Naive B cell (primary cell): ENCODE data around the gene RIMBP2. TPM values are rescaled to one million over a fixed set of nuclear protein-coding genes. Genes with fewer than 3 reads are reported as not detected.

Source experiments
- ATAC-seq, 2 donors: fragments of 150-1000 bp; cut with Tn5 transposase; 2 replicates each; pipeline ENCODE4 v1.10.0; 2021; ENCODE audit warnings: low read depth in 2 of 2, mild to moderate bottlenecking in 2 of 2, moderate library complexity in 2 of 2
- DNase-seq: peaks from one replicate; pipeline ENCODE4 v3.0.0; 2022
- H3K27ac Mint-ChIP-seq, 6 donors: one replicate each; pipeline ENCODE4 v1.8.0; 2020 to 2022; ENCODE audit warnings: mild to moderate bottlenecking in 6 of 6, mixed read lengths in 6 of 6, moderate library complexity in 5 of 6, inconsistent platforms in 2 of 6
- H3K27me3 Mint-ChIP-seq, 3 donors: one replicate each; pipeline ENCODE4 v1.8.0; 2021 to 2022; ENCODE audit warnings: mixed read lengths in 3 of 3, mild to moderate bottlenecking in 1 of 3
- H3K36me3 Mint-ChIP-seq, 2 donors: one replicate each; pipeline ENCODE4 v1.8.0; 2020 to 2022; ENCODE audit warnings: mixed read lengths in 2 of 2, inconsistent platforms in 1 of 2, mild to moderate bottlenecking in 1 of 2
- H3K4me1 Mint-ChIP-seq, 3 donors: one replicate each; pipeline ENCODE4 v1.8.0; 2020 to 2022; ENCODE audit warnings: mixed read lengths in 3 of 3, inconsistent platforms in 1 of 3, mild to moderate bottlenecking in 1 of 3, moderate library complexity in 1 of 3
- H3K4me3 Mint-ChIP-seq, 8 donors: one replicate each; pipeline ENCODE4 v1.8.0; 2020 to 2022; ENCODE audit warnings: mild to moderate bottlenecking in 8 of 8, mixed read lengths in 8 of 8, moderate library complexity in 8 of 8, inconsistent platforms in 2 of 8
- H3K9me3 Mint-ChIP-seq, 7 donors: one replicate each; pipeline ENCODE4 v1.8.0; 2020 to 2022; ENCODE audit warnings: mixed read lengths in 7 of 7, mild to moderate bottlenecking in 5 of 7, inconsistent platforms in 2 of 7, moderate library complexity in 1 of 7
- polyA plus RNA-seq, 6 donors: library from polyadenylated mRNA; unstranded; fragments of 300-500 nt; fragmentation: Illumina TruSeq; gene quantifications; one replicate each; pipeline ENCODE4 v1.2.3, GENCODE V29; 2021; ENCODE audit warnings: low read depth in 6 of 6

The RIMBP2 gene
- polyA plus RNA-seq, 6 donors from 2014 or later: 0.04 TPM; not detected in 5

DNA sequence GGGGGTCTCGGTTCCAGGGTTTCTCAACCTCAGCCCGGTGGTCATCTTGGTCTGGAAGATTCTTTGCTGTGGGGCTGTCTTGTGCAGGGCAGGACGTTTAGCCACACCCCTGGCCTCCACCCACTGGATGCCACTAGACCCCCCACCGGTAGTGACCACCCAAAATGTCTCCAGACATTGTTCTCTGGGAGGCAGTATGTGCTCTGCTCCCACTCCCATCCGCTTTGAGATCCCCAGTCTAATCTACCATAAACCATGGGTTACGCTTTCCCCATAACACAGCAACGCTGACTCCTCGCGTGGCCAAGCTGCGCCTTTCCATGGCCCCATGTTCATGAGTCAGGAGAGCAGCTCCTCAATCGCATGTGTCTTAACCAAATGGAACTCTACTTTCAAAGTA is 155.8 kb downstream of the RIMBP2 start:
- ATAC-seq (no peak), DNase-seq (no peak)
- Mint-ChIP-seq H3K4me1 (no peaks in the 10 kb centered on the region), H3K9me3 (peaks cover 3 to 13% (median 6%) of the 10 kb centered on the region in 7 donors), H3K4me3 (no peak overlapping the region), H3K36me3 (no peaks in the 10 kb centered on the region), H3K27me3 (peaks cover 0 to 14% (median 6%) of the 10 kb centered on the region in 3 donors), H3K27ac (no peak overlapping the region)

DNA sequence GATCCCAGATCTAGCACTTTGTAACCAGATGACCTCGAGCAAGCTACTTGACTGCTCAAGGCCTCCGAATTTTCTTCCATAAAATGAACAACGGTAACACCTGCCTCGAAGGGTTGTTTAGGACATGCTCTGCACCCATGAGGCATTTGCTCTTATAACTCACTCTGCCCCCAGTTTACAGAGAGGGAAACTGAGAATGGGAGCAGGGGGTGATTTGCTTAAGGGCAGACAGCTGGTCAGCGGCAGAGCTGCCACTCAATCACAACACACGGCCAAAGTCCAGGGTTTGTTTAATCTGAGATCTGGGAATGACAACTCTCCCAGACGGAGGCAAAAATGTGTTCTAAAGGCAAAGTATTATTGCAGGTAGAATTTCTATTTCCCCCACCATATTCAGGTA is 156.3 kb downstream of the RIMBP2 start:
- DNase-seq: no peak
- Mint-ChIP-seq H3K4me1 (no peaks in the 10 kb centered on the region), H3K9me3 (peaks cover 3 to 13% (median 5%) of the 10 kb centered on the region in 7 donors), H3K36me3 (no peaks in the 10 kb centered on the region), H3K4me3 (no peak overlapping the region), H3K27ac (peak overlapping the region in 1 of 6 donors; percentile 29), H3K27me3 (peaks cover 0 to 14% (median 6%) of the 10 kb centered on the region in 3 donors)
- no peak for ATAC-seq

- Mint-ChIP-seq H3K9me3 (peaks cover 0 to 6% (median 0%) of the 10 kb centered on the region in 7 donors), H3K27me3 (peaks cover 8 to 14% (median 12%) of the 10 kb centered on the region in 3 donors), H3K4me3 (no peak overlapping the region)
Measured at GRCh38 chr12:130557886-130558765, 158.0 kb downstream of the RIMBP2 start.

GRCh38 chr12:130557201-130557600 is 158.9 kb downstream of the RIMBP2 start:
- Mint-ChIP-seq H3K27me3 (peaks cover 8 to 14% (median 12%) of the 10 kb centered on the region in 3 donors), H3K36me3 (no peaks in the 10 kb centered on the region), H3K9me3 (peaks cover 0 to 6% (median 0%) of the 10 kb centered on the region in 7 donors), H3K27ac (no peak overlapping the region), H3K4me3 (no peak overlapping the region), H3K4me1 (no peaks in the 10 kb centered on the region)
- ATAC-seq (no peak), DNase-seq (no peak)

More at GRCh38 chr12:130557886-130558765, 158.0 kb downstream of the RIMBP2 start:
- Mint-ChIP-seq H3K4me1 (no peaks in the 10 kb centered on the region), H3K27ac (no peak overlapping the region), H3K36me3 (no peaks in the 10 kb centered on the region)
- ATAC-seq (no peak), DNase-seq (no peak)

GRCh38 chr12:130556486-130557055 is 159.5 kb downstream of the RIMBP2 start:
- peaks cover 8 to 14% (median 12%) of the 10 kb centered on the region in 3 donors for H3K27me3 Mint-ChIP-seq
- H3K27ac Mint-ChIP-seq: no peak overlapping the region
- ATAC-seq (no peak), DNase-seq (no peak)
- peaks cover 0 to 12% (median 0%) of the 10 kb centered on the region in 7 donors for H3K9me3 Mint-ChIP-seq
- H3K4me3 Mint-ChIP-seq: no peak overlapping the region
- no peaks in the 10 kb centered on the region for H3K36me3 Mint-ChIP-seq
- no peaks in the 10 kb centered on the region for H3K4me1 Mint-ChIP-seq

GRCh38 chr12:130555628-130556485 is 160.2 kb downstream of the RIMBP2 start:
- Mint-ChIP-seq H3K27ac (no peak overlapping the region), H3K9me3 (peaks cover 0 to 19% (median 2%) of the 10 kb centered on the region in 7 donors), H3K4me3 (peak overlapping the region in 1 of 8 donors; percentile 72), H3K27me3 (peaks cover 8 to 12% (median 12%) of the 10 kb centered on the region in 3 donors), H3K4me1 (no peaks in the 10 kb centered on the region), H3K36me3 (peaks cover 0 to 5% of the 10 kb centered on the region in 2 donors)
- ATAC-seq: no peak
- no peak for DNase-seq

GRCh38 chr12:130555221-130555620 is 160.9 kb downstream of the RIMBP2 start:
- DNase-seq: no peak
- no peak for ATAC-seq
- H3K27ac Mint-ChIP-seq: no peak overlapping the region
- peaks cover 0 to 25% (median 3%) of the 10 kb centered on the region in 7 donors for H3K9me3 Mint-ChIP-seq
- no peaks in the 10 kb centered on the region for H3K4me1 Mint-ChIP-seq
- H3K27me3 Mint-ChIP-seq: peaks cover 8 to 12% (median 10%) of the 10 kb centered on the region in 3 donors
- H3K4me3 Mint-ChIP-seq: no peak overlapping the region
- peaks cover 0 to 7% of the 10 kb centered on the region in 2 donors for H3K36me3 Mint-ChIP-seq

DNA sequence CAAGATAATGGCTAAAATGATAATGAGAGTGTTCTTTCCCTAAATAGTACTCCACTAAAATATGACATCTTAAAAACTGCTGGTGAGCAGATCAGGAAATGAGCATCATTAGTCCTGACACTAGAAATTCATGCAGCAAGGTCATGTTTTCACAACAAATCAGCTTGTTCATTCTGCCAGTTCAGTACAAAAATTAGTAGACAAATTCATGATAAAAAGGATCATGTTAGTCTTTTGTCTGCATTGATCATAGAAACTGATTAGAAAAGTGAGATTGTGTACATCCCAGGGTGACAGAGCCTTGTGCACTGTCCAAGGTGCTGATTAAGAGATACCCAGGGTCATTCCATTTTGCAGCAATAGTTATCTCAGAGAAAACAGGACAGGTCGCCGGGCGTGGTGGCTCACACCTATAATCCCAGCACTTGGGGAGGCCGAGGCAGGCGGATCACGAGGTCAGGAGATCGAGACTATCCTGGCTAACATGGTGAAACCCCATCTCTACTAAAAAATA is 163.6 kb downstream of the RIMBP2 start:
- no peaks in the 10 kb centered on the region for H3K4me1 Mint-ChIP-seq
- H3K9me3 Mint-ChIP-seq: peaks cover 0 to 28% (median 3%) of the 10 kb centered on the region in 7 donors
- no peak for ATAC-seq
- peaks cover 0 to 7% of the 10 kb centered on the region in 2 donors for H3K36me3 Mint-ChIP-seq
- no peak overlapping the region for H3K27ac Mint-ChIP-seq
- DNase-seq: no peak
- H3K27me3 Mint-ChIP-seq: peaks cover 5 to 12% (median 8%) of the 10 kb centered on the region in 3 donors
- H3K4me3 Mint-ChIP-seq: no peak overlapping the region

- no peak overlapping the region for H3K27ac Mint-ChIP-seq
- H3K4me3 Mint-ChIP-seq: no peak overlapping the region
- ATAC-seq (no peak), DNase-seq (no peak)
- no peaks in the 10 kb centered on the region for H3K4me1 Mint-ChIP-seq
- H3K9me3 Mint-ChIP-seq: peaks cover 0 to 28% (median 3%) of the 10 kb centered on the region in 7 donors
- peaks cover 0 to 5% (median 5%) of the 10 kb centered on the region in 3 donors for H3K27me3 Mint-ChIP-seq
- H3K36me3 Mint-ChIP-seq: peaks cover 0 to 7% of the 10 kb centered on the region in 2 donors
Measured at GRCh38 chr12:130549361-130549760, 166.7 kb downstream of the RIMBP2 start.

DNA sequence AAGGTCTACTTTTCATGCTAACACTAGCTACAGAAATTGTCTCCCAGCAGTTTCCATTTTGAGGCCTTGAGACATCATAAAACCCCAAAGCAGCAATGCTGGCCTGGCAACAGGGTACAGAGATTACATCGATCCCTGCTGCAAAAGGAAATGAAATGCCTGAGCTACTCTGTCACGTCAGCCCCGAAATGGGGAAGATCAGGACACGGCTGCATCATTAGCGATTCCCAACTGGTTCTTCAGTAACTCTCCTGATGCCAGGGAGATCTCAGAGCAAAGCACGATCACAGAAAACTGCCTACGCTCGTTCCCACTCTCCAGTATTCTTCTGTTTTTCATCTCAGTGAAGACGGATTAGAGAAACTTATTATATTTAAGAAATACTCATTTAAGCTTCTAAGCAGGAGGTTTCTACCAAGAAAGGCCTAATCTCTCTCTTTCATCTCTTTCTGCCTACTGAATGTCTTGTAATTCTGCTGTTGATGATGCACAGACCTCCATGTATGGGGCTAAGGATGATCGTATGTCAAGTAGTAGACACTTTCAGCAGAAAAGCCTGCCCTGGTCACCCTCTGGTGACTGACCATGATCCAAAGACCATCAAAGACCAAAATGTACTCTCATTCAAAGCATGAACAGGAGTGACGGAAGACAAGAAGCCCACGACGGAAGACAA is 168.5 kb downstream of the RIMBP2 start:
- peaks cover 0 to 5% (median 0%) of the 10 kb centered on the region in 3 donors for H3K27me3 Mint-ChIP-seq
- peaks cover 0 to 27% (median 5%) of the 10 kb centered on the region in 7 donors for H3K9me3 Mint-ChIP-seq
- ATAC-seq (no peak), DNase-seq (no peak)
- H3K36me3 Mint-ChIP-seq: peaks cover 0 to 7% of the 10 kb centered on the region in 2 donors
- no peak overlapping the region for H3K4me3 Mint-ChIP-seq
- H3K4me1 Mint-ChIP-seq: no peaks in the 10 kb centered on the region
- no peak overlapping the region for H3K27ac Mint-ChIP-seq

- Mint-ChIP-seq H3K36me3 (peaks cover 0 to 7% of the 10 kb centered on the region in 2 donors), H3K27ac (no peak overlapping the region), H3K9me3 (peaks cover 3 to 26% (median 10%) of the 10 kb centered on the region in 7 donors), H3K4me1 (no peaks in the 10 kb centered on the region), H3K4me3 (no peak overlapping the region), H3K27me3 (peaks cover 0 to 5% (median 0%) of the 10 kb centered on the region in 3 donors)
- no peak for ATAC-seq
- DNase-seq: no peak
Measured at GRCh38 chr12:130546494-130546893, 169.6 kb downstream of the RIMBP2 start.

DNA sequence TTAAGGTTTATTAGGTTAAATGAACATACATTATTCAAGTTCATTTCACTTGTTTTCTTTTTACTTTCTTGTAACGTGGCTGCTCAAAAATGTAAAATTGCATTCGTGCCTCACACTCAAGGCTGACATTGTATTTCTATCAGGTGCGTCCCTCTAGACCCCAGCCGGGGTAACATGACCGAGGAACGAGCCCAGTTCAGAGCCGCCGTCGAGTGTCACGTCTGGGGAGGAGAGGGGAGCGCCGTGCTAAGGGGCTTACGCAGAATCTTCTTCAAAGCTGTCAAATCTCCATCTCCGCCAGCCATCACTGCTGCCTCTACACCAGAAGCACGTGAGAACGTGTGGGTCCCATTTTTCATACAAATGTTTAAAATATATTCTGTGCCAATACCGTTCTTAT is 170.6 kb downstream of the RIMBP2 start:
- Mint-ChIP-seq H3K4me3 (no peak overlapping the region), H3K27ac (no peak overlapping the region), H3K36me3 (no peaks in the 10 kb centered on the region), H3K27me3 (peaks cover 0 to 5% (median 0%) of the 10 kb centered on the region in 3 donors), H3K9me3 (peaks cover 5 to 20% (median 14%) of the 10 kb centered on the region in 7 donors), H3K4me1 (no peaks in the 10 kb centered on the region)
- ATAC-seq (no peak), DNase-seq (no peak)
